HL-60 (cell line): ENCODE data around the gene GPR155.

ENCODE experiments used
- GABPA ChIP-seq: IDR thresholded peaks from 2 replicates; pipeline ENCODE4 v1.6.1; 2012; ENCODE audit warnings: low read depth
- POLR2AphosphoS5 ChIP-seq: IDR thresholded peaks from 2 replicates; pipeline ENCODE4 v1.6.1; 2012; ENCODE audit warnings: low read depth
- TF ChIP-seq, protein P1 (sequence below): IDR thresholded peaks from one replicate; pipeline ENCODE4 v1.5.1; 2011; ENCODE audit warnings: low read length, control low read depth, inconsistent platforms; ENCODE audit not compliant: insufficient read depth
- TF ChIP-seq, protein P2 (sequence below): IDR thresholded peaks from 2 replicates; pipeline ENCODE4 v1.6.1; 2012; ENCODE audit warnings: low read depth; ENCODE audit not compliant: insufficient replicate concordance

GRCh38 chr2:174430066-174430465 is 56.8 kb downstream of the GPR155 start:
- TF ChIP-seq POLR2AphosphoS5 (no peak), GABPA (no peak)
- TF ChIP-seq, protein P1, sequence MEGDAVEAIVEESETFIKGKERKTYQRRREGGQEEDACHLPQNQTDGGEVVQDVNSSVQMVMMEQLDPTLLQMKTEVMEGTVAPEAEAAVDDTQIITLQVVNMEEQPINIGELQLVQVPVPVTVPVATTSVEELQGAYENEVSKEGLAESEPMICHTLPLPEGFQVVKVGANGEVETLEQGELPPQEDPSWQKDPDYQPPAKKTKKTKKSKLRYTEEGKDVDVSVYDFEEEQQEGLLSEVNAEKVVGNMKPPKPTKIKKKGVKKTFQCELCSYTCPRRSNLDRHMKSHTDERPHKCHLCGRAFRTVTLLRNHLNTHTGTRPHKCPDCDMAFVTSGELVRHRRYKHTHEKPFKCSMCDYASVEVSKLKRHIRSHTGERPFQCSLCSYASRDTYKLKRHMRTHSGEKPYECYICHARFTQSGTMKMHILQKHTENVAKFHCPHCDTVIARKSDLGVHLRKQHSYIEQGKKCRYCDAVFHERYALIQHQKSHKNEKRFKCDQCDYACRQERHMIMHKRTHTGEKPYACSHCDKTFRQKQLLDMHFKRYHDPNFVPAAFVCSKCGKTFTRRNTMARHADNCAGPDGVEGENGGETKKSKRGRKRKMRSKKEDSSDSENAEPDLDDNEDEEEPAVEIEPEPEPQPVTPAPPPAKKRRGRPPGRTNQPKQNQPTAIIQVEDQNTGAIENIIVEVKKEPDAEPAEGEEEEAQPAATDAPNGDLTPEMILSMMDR, result no peak
- TF ChIP-seq, protein P2, sequence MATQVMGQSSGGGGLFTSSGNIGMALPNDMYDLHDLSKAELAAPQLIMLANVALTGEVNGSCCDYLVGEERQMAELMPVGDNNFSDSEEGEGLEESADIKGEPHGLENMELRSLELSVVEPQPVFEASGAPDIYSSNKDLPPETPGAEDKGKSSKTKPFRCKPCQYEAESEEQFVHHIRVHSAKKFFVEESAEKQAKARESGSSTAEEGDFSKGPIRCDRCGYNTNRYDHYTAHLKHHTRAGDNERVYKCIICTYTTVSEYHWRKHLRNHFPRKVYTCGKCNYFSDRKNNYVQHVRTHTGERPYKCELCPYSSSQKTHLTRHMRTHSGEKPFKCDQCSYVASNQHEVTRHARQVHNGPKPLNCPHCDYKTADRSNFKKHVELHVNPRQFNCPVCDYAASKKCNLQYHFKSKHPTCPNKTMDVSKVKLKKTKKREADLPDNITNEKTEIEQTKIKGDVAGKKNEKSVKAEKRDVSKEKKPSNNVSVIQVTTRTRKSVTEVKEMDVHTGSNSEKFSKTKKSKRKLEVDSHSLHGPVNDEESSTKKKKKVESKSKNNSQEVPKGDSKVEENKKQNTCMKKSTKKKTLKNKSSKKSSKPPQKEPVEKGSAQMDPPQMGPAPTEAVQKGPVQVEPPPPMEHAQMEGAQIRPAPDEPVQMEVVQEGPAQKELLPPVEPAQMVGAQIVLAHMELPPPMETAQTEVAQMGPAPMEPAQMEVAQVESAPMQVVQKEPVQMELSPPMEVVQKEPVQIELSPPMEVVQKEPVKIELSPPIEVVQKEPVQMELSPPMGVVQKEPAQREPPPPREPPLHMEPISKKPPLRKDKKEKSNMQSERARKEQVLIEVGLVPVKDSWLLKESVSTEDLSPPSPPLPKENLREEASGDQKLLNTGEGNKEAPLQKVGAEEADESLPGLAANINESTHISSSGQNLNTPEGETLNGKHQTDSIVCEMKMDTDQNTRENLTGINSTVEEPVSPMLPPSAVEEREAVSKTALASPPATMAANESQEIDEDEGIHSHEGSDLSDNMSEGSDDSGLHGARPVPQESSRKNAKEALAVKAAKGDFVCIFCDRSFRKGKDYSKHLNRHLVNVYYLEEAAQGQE, result no peak
